ENCODE measurements around the gene GPS2.

GPS2 gene

DNA sequence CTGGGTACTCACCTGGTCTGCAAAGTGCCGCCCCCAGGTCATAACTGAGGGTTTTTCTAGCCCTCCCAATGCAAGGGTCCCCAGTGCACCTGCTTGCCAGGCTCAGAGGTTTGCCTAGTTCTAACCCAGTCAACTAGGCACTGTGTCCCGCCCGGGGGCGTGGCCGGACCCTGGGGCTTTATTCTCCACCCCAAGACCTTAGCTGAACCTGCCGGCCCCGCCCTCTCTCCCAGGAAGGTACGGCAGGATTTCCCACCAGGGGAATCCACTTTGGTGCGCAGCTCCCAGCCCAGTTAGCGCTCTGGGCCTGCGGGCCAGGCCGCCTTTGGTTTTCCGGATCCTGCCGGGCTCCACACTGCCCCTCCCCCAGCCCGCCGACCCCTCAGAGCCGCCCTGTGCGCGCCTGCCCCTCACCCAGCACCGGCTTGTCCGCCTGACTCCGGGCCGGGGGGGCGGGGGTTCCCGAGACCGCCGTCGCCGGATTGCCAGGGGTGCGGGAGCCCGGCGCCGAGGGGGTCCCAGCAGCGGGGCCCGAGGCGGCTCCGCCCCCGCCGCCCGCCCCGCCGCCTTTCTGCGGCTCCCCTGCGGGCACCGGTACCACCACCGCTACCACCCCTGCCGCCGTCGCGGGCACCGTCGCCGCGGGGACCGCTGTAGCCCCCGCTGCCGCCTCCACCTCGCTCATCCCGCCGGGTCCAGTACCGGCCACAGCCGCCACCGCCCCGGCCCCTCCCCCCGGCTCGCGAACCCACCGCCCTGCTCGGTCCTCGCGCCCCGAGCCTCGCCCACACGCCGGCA lies 21.1 kb downstream of the GPS2 start:
- Histone ChIP-seq H3K4me1 (ENCODE audit: control insufficient read depth, low read length) (peaks cover 23% of the 10 kb centered on the region), H4K20me1 (ENCODE audit: control insufficient read depth, insufficient read depth, low read depth, low read length) (no peaks in the 10 kb centered on the region), H3K27me3 (ENCODE audit: control insufficient read depth, low read length) (peaks cover 47% of the 10 kb centered on the region), H3K4me3 (ENCODE audit: low read length) (no peak overlapping the region), H3F3A (ENCODE audit: control insufficient read depth, insufficient read depth) (0 out of 2 replicates have a peak, but pooled peaks cover 2% of the 10 kb centered on the region), H3K36me3 (ENCODE audit: control insufficient read depth, low read length) (no peaks in the 10 kb centered on the region), H3K9me3 (ENCODE audit: control insufficient read depth, insufficient read depth, low read length) (no peaks in the 10 kb centered on the region), H3K9me2 (replicated peaks; ENCODE audit: control insufficient read depth, low read length) (no peaks in the 10 kb centered on the region), H3K27ac (ENCODE audit: low read depth, low read length) (no peak overlapping the region), H3K4me2 (ENCODE audit: low read length) (no peak overlapping the region), H3K79me2 (ENCODE audit: control insufficient read depth, low read length) (no peaks in the 10 kb centered on the region)
- TF ChIP-seq, protein P1, sequence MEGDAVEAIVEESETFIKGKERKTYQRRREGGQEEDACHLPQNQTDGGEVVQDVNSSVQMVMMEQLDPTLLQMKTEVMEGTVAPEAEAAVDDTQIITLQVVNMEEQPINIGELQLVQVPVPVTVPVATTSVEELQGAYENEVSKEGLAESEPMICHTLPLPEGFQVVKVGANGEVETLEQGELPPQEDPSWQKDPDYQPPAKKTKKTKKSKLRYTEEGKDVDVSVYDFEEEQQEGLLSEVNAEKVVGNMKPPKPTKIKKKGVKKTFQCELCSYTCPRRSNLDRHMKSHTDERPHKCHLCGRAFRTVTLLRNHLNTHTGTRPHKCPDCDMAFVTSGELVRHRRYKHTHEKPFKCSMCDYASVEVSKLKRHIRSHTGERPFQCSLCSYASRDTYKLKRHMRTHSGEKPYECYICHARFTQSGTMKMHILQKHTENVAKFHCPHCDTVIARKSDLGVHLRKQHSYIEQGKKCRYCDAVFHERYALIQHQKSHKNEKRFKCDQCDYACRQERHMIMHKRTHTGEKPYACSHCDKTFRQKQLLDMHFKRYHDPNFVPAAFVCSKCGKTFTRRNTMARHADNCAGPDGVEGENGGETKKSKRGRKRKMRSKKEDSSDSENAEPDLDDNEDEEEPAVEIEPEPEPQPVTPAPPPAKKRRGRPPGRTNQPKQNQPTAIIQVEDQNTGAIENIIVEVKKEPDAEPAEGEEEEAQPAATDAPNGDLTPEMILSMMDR (IDR thresholded peaks at IDR 0.05; ENCODE audit: low read depth, low read length, poor library complexity, severe bottlenecking): no peak
- no peak for TF ChIP-seq EZH2phosphoT487 (IDR thresholded peaks at IDR 0.05; ENCODE audit: borderline replicate concordance, low read length)

DNA sequence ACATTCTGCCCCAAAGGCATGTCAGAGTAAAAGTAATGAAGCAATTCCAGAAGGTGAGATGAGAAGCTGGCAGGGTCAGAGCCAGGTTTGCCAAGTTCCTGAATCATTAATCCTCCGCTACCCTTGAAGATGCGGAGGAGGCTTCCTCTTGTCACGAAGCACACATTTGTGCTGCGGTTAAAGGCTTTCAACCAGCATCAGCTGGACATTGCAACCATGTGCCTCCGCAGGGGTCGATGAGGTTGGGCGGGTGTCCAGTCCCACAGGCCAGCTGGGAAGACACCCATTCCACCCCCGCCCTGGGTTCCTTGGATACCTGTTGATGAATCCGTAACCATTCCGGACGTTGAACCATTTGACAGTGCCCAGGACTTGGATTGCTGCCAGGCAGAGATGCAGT lies 22.0 kb downstream of the GPS2 start:
- Histone ChIP-seq H3K4me2 (ENCODE audit: low read length) (no peak overlapping the region), H3K4me1 (ENCODE audit: control insufficient read depth, low read length) (peaks cover 23% of the 10 kb centered on the region), H3K9me3 (ENCODE audit: control insufficient read depth, insufficient read depth, low read length) (no peaks in the 10 kb centered on the region), H3K27me3 (ENCODE audit: control insufficient read depth, low read length) (peaks cover 53% of the 10 kb centered on the region), H3K27ac (ENCODE audit: low read depth, low read length) (no peak overlapping the region), H4K20me1 (ENCODE audit: control insufficient read depth, insufficient read depth, low read depth, low read length) (no peaks in the 10 kb centered on the region), H3K9me2 (replicated peaks; ENCODE audit: control insufficient read depth, low read length) (no peaks in the 10 kb centered on the region), H3F3A (ENCODE audit: control insufficient read depth, insufficient read depth) (0 out of 2 replicates have a peak, but pooled peaks cover 2% of the 10 kb centered on the region), H3K79me2 (ENCODE audit: control insufficient read depth, low read length) (no peaks in the 10 kb centered on the region), H3K36me3 (ENCODE audit: control insufficient read depth, low read length) (no peaks in the 10 kb centered on the region), H3K4me3 (ENCODE audit: low read length) (no peak overlapping the region)
- TF ChIP-seq, protein P1 (IDR thresholded peaks at IDR 0.05; ENCODE audit: low read depth, low read length, poor library complexity, severe bottlenecking): no peak
- TF ChIP-seq EZH2phosphoT487 (IDR thresholded peaks at IDR 0.05; ENCODE audit: borderline replicate concordance, low read length): no peak

DNA sequence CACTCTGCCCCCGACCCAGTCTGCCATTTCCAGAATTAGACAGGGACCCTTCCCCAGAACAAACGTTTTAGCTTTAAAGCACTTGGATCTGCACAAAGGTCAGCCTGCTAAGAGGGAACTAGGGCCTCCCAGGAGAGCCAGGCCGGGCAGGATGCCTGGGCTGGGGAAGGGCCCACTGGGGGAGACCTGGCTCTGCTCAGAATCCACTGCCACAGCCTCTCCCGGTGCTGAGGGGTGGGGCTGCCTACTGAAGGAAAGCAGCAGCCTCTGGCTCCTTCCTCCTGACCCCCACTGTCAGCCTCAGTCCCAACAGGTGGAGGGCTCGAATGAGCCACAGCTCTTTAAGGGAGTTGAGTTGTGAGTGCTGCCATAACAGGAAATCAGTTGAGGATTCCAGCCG lies 22.4 kb downstream of the GPS2 start:
- Histone ChIP-seq H3F3A (ENCODE audit: control insufficient read depth, insufficient read depth) (0 out of 2 replicates have a peak, but pooled peaks cover 2% of the 10 kb centered on the region), H3K36me3 (ENCODE audit: control insufficient read depth, low read length) (no peaks in the 10 kb centered on the region), H3K9me3 (ENCODE audit: control insufficient read depth, insufficient read depth, low read length) (no peaks in the 10 kb centered on the region), H3K9me2 (replicated peaks; ENCODE audit: control insufficient read depth, low read length) (no peaks in the 10 kb centered on the region), H4K20me1 (ENCODE audit: control insufficient read depth, insufficient read depth, low read depth, low read length) (no peaks in the 10 kb centered on the region), H3K4me3 (ENCODE audit: low read length) (no peak overlapping the region), H3K4me2 (ENCODE audit: low read length) (no peak overlapping the region), H3K79me2 (ENCODE audit: control insufficient read depth, low read length) (no peaks in the 10 kb centered on the region), H3K4me1 (ENCODE audit: control insufficient read depth, low read length) (peaks cover 23% of the 10 kb centered on the region), H3K27me3 (ENCODE audit: control insufficient read depth, low read length) (peaks cover 57% of the 10 kb centered on the region), H3K27ac (ENCODE audit: low read depth, low read length) (no peak overlapping the region)
- no peak for TF ChIP-seq EZH2phosphoT487 (IDR thresholded peaks at IDR 0.05; ENCODE audit: borderline replicate concordance, low read length)
- TF ChIP-seq, protein P1 (IDR thresholded peaks at IDR 0.05; ENCODE audit: low read depth, low read length, poor library complexity, severe bottlenecking): no peak
